ENCODE measurements around the gene RXFP4. TPM values are rescaled to one million over a fixed set of nuclear protein-coding genes. Genes with fewer than 3 reads are reported as not detected.

RXFP4 gene
- total and polyA plus RNA-seq, 2 donors (not counting 1 experiment from before 2014, with no cell fraction given), result 0.12 TPM; not detected in 1

- Mint-ChIP-seq H3K4me1 (peaks cover 74% of the 10 kb centered on the region), H3K9me3 (ENCODE audit: insufficient read depth) (no peaks in the 10 kb centered on the region), H3K4me3 (peak overlapping the region; percentile 59), H3K27me3 (no peaks in the 10 kb centered on the region), H3K27ac (peak overlapping the region; percentile 82)
- intact Hi-C loops (cut with micrococcal nuclease), result no loop called here
- DNase-seq (no peak), ATAC-seq (ENCODE audit: low read depth) (no peak)
- Histone ChIP-seq H3K4me3 (ENCODE audit: control extremely low read depth in 1 of 5, extremely low read depth in 1 of 5, insufficient read depth in 1 of 5, low read depth in 2 of 5, low read length in 4 of 5) (no peak overlapping the region), H3K4me2 (replicated peaks; ENCODE audit: low read depth, low read length, poor library complexity, severe bottlenecking) (peak overlapping the region; percentile 22), H3K27ac (ENCODE audit: low read length in 2 of 2) (peak overlapping the region in 1 of 2 donors; percentile 69), H3K27me3 (replicated peaks in 1 of 4; ENCODE audit: control extremely low read depth in 1 of 4, control insufficient read depth in 3 of 4, insufficient read depth in 4 of 4, low read length in 3 of 4) (no peaks in the 10 kb centered on the region), H3K36me3 (replicated peaks in 1 of 2; ENCODE audit: control extremely low read depth in 1 of 2, control insufficient read depth in 1 of 2, extremely low read depth in 1 of 2, insufficient read depth in 2 of 2, low read length in 1 of 2) (peaks cover 7 to 89% of the 10 kb centered on the region in 2 experiments), H3K79me2 (ENCODE audit: control insufficient read depth, insufficient read depth, low read length) (peaks cover 84% of the 10 kb centered on the region), H2AFZ (ENCODE audit: insufficient read depth, low read depth, low read length, poor library complexity, severe bottlenecking) (no peak overlapping the region), H3K9me3 (ENCODE audit: control extremely low read depth in 1 of 3, control insufficient read depth in 2 of 3, insufficient read depth in 1 of 3, low read length in 2 of 3) (no peaks in the 10 kb centered on the region), H3K9ac (ENCODE audit: low read length) (no peak overlapping the region), H3K4me1 (ENCODE audit: control insufficient read depth in 2 of 2, insufficient read depth in 2 of 2, low read length in 2 of 2) (peaks cover 48 to 75% of the 10 kb centered on the region in 2 donors), H4K20me1 (ENCODE audit: control insufficient read depth, insufficient read depth, low read length, poor library complexity, severe bottlenecking) (peaks cover 69% of the 10 kb centered on the region)
- 93% methylated on average over 15 of the region's 18 CpGs for WGBS (ENCODE audit: insufficient coverage)
- ChIA-PET CTCF (interaction anchor here (0.9 to 5.0 kb wide), 6 partner anchors 14 to 29 kb away, joined by 5 to 41 read pairs (median 14); partner anchors contain the start of genes ARHGEF2 and KHDC4), POLR2A (interaction anchor here (0.8 to 4.4 kb wide), 4 partner anchors 8 to 27 kb away, joined by 3 to 33 read pairs (median 6); partner anchors contain the start of gene ARHGEF2)
- TF ChIP-seq EZH2 (IDR thresholded peaks at IDR 0.05; ENCODE audit: borderline replicate concordance, insufficient read depth, low read depth, low read length, poor library complexity, severe bottlenecking), result no peak
Measured at GRCh38 chr1:155962599-155963211, 21.3 kb downstream of the RXFP4 start.

DNA sequence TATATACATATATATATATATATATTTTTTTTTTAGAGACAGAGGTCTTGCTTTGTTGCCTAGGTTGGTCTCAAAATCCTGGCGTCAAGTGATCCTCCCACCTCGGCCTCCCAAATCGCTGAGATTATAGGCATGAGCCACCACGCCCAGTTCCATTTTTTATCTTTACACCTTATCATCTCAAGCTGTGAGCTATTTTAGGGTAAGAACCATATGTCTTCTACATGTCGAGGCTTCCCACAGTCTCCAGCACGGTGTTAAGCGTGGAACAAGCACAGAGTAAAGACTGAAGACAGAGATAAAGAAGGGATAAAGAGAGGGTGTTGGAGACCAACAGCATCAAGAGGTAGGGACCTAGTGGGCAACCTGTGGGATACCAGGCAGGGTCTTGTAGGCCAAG lies 22.8 kb downstream of the RXFP4 start:
- WGBS (ENCODE audit: insufficient coverage), result 100% methylated on average over 3 of the region's 7 CpGs
- H3K27ac Mint-ChIP-seq, result peak overlapping the region; percentile 61
- peaks cover 63 to 84% of the 10 kb centered on the region in 2 donors for H3K4me1 ChIP-seq (ENCODE audit: control insufficient read depth in 2 of 2, insufficient read depth in 2 of 2, low read length in 2 of 2)
- no peaks in the 10 kb centered on the region for H3K27me3 ChIP-seq (replicated peaks in 1 of 4; ENCODE audit: control extremely low read depth in 1 of 4, control insufficient read depth in 3 of 4, insufficient read depth in 4 of 4, low read length in 3 of 4)
- peaks cover 84% of the 10 kb centered on the region for H4K20me1 ChIP-seq (ENCODE audit: control insufficient read depth, insufficient read depth, low read length, poor library complexity, severe bottlenecking)
- no peaks in the 10 kb centered on the region for H3K9me3 Mint-ChIP-seq (ENCODE audit: insufficient read depth)
- ATAC-seq (ENCODE audit: low read depth), result no peak
- no peak overlapping the region for H3K27ac ChIP-seq (ENCODE audit: low read length in 2 of 2)
- H3K4me3 ChIP-seq (ENCODE audit: control extremely low read depth in 1 of 5, extremely low read depth in 1 of 5, insufficient read depth in 1 of 5, low read depth in 2 of 5, low read length in 4 of 5), result no peak overlapping the region
- no peaks in the 10 kb centered on the region for H3K27me3 Mint-ChIP-seq
- DNase-seq, result no peak
- intact Hi-C loops (cut with micrococcal nuclease), result no loop called here
- H3K9ac ChIP-seq (ENCODE audit: low read length), result no peak overlapping the region
- CTCF ChIA-PET, result interaction anchor here (0.6 to 4.8 kb wide), 3 partner anchors 19 to 25 kb away, joined by 3 to 33 read pairs (median 5); no protein-coding TSS in a partner anchor
- peaks cover 81% of the 10 kb centered on the region for H3K4me1 Mint-ChIP-seq
- POLR2A ChIA-PET, result interaction anchor here (4.4 kb wide), 1 partner anchor 14 kb away, joined by 33 read pairs; the partner anchor contains the start of gene ARHGEF2
- H3K4me2 ChIP-seq (replicated peaks; ENCODE audit: low read depth, low read length, poor library complexity, severe bottlenecking), result no peak overlapping the region
- peaks cover 11 to 92% of the 10 kb centered on the region in 2 experiments for H3K36me3 ChIP-seq (replicated peaks in 1 of 2; ENCODE audit: control extremely low read depth in 1 of 2, control insufficient read depth in 1 of 2, extremely low read depth in 1 of 2, insufficient read depth in 2 of 2, low read length in 1 of 2)
- no peak overlapping the region for H3K4me3 Mint-ChIP-seq
- H3K79me2 ChIP-seq (ENCODE audit: control insufficient read depth, insufficient read depth, low read length), result peaks cover 87% of the 10 kb centered on the region
- TF ChIP-seq CTCF (IDR thresholded peaks at IDR 0.05), result no peak
- TF ChIP-seq EZH2 (IDR thresholded peaks at IDR 0.05; ENCODE audit: borderline replicate concordance, insufficient read depth, low read depth, low read length, poor library complexity, severe bottlenecking), result no peak
- no peaks in the 10 kb centered on the region for H3K9me3 ChIP-seq (ENCODE audit: control extremely low read depth in 1 of 3, control insufficient read depth in 2 of 3, insufficient read depth in 1 of 3, low read length in 2 of 3)
- H2AFZ ChIP-seq (ENCODE audit: insufficient read depth, low read depth, low read length, poor library complexity, severe bottlenecking), result no peak overlapping the region

Measured in B cell (primary cell).